Liver (tissue), 9 donors: ENCODE results near the gene MTHFD2L. TPM values are rescaled to one million over a fixed set of nuclear protein-coding genes. Genes with fewer than 3 reads are reported as not detected.

ENCODE experiments used
- DNase-seq: peaks from one replicate; pipeline ENCODE4 v3.0.0-alpha.2; 2017; ENCODE audit warnings: low spot score
- H3K27ac ChIP-seq, 2 donors: one replicate each; pipeline ENCODE4 v1.7.0; 2013; ENCODE audit warnings: inconsistent platforms in 2 of 2, low read length in 2 of 2, control low read depth in 1 of 2, low read depth in 1 of 2, mild to moderate bottlenecking in 1 of 2
- H3K27me3 ChIP-seq, 4 donors: one replicate each; pipeline versions ENCODE4 v1.6.1 to v1.7.0; 2013; ENCODE audit warnings: low read length in 3 of 4, inconsistent platforms in 1 of 4, mild to moderate bottlenecking in 1 of 4, moderate library complexity in 1 of 4; ENCODE audit not compliant: control insufficient read depth in 4 of 4, insufficient read depth in 4 of 4
- H3K36me3 ChIP-seq, 4 donors: one replicate each; pipeline versions ENCODE4 v1.6.1 to v1.7.0; 2013; ENCODE audit warnings: low read length in 3 of 4, mild to moderate bottlenecking in 3 of 4, low read depth in 1 of 4, moderate library complexity in 1 of 4; ENCODE audit not compliant: control insufficient read depth in 4 of 4, insufficient read depth in 3 of 4
- H3K4me1 ChIP-seq, 4 donors: one replicate each; pipeline versions ENCODE4 v1.6.1 to v1.7.0; 2013; ENCODE audit warnings: low read length in 3 of 4, mild to moderate bottlenecking in 3 of 4, moderate library complexity in 1 of 4; ENCODE audit not compliant: control insufficient read depth in 4 of 4, insufficient read depth in 4 of 4
- H3K4me3 ChIP-seq, 3 donors: one replicate each; pipeline versions ENCODE4 v1.6.1 to v1.7.0; 2013; ENCODE audit warnings: low read length in 3 of 3, control low read depth in 1 of 3, low read depth in 1 of 3, mild to moderate bottlenecking in 1 of 3
- H3K9ac ChIP-seq, 2 donors: one replicate each; pipeline ENCODE4 v1.7.0; 2013; ENCODE audit warnings: low read length in 2 of 2, mild to moderate bottlenecking in 2 of 2, moderate library complexity in 2 of 2, control low read depth in 1 of 2, low read depth in 1 of 2
- H3K9me3 ChIP-seq, 4 donors: one replicate each; pipeline versions ENCODE4 v1.6.1 to v1.7.0; 2013; ENCODE audit warnings: low read length in 3 of 4; ENCODE audit not compliant: control insufficient read depth in 4 of 4
- EGR1 ChIP-seq, 2 donors: IDR thresholded peaks; 2 replicates each; pipeline ENCODE4 v1.6.1; 2016 to 2018; ENCODE audit warnings: antibody characterized with exemption in 2 of 2, low read depth in 2 of 2
- FOXA1 ChIP-seq: IDR thresholded peaks from 2 replicates; pipeline ENCODE4 v1.6.1; 2016; ENCODE audit warnings: antibody characterized with exemption
- FOXA2 ChIP-seq: IDR thresholded peaks from 2 replicates; pipeline ENCODE4 v1.6.1; 2016; ENCODE audit warnings: antibody characterized with exemption
- HNF4A ChIP-seq, 2 donors: conservative IDR thresholded peaks; 2 replicates each; pipeline ENCODE4 v1.6.1; 2016; ENCODE audit warnings: antibody characterized with exemption in 2 of 2, mild to moderate bottlenecking in 2 of 2
- JUND ChIP-seq, 2 donors: IDR thresholded peaks; 2 replicates each; pipeline ENCODE4 v1.6.1; 2016; ENCODE audit warnings: antibody characterized with exemption in 2 of 2
- NR2F2 ChIP-seq: IDR thresholded peaks from 2 replicates; pipeline ENCODE4 v1.6.1; 2016; ENCODE audit warnings: antibody characterized with exemption
- RAD21 ChIP-seq, 2 donors: IDR thresholded peaks; 2 replicates each; pipeline ENCODE4 v1.6.1; 2016; ENCODE audit warnings: antibody characterized with exemption in 2 of 2, mild to moderate bottlenecking in 2 of 2
- RXRA ChIP-seq, 2 donors: IDR thresholded peaks; 2 replicates each; pipeline ENCODE4 v1.6.1; 2017 to 2018; ENCODE audit warnings: antibody characterized with exemption in 2 of 2, mild to moderate bottlenecking in 1 of 2
- SP1 ChIP-seq: IDR thresholded peaks from 2 replicates; pipeline ENCODE4 v1.6.1; 2018; ENCODE audit warnings: antibody characterized with exemption, mild to moderate bottlenecking
- TAF1 ChIP-seq: conservative IDR thresholded peaks from 2 replicates; pipeline ENCODE4 v1.6.1; 2016; ENCODE audit warnings: antibody characterized with exemption, mild to moderate bottlenecking
- YY1 ChIP-seq: IDR thresholded peaks from 2 replicates; pipeline ENCODE4 v1.6.1; 2016; ENCODE audit warnings: antibody characterized with exemption, mild to moderate bottlenecking
- WGBS: extraction: QIAGEN DNeasy Blood & Tissue Kit; methylation state at CpG from one replicate; pipeline ENCODE4 v1.1.7; 2013; 5-methylcytosine and 5-hydroxymethylcytosine counted together
- polyA plus RNA-seq, 2 donors: library from polyadenylated mRNA; stranded (reverse) in 1 of 2; unstranded in 1 of 2; fragments of 200-250 nt in 1 of 2; fragments of >200 nt in 1 of 2; fragmentation: Nextera tagmentation in 1 of 2; extraction: Ambion mirVana in 1 of 2; gene quantifications; one replicate each; pipeline versions ENCODE4 v1.2.1 to v1.2.3, GENCODE V29; 2013 to 2015
- total RNA-seq, 2 donors: library from RNA; depleted of rRNA; stranded (reverse); fragments of >200 nt; gene quantifications; one replicate each; pipeline ENCODE4 v1.2.3, GENCODE V29; 2014
- TF ChIP-seq, protein P1 (sequence below): IDR thresholded peaks from 2 replicates; pipeline ENCODE4 v1.6.1; 2016; ENCODE audit warnings: antibody characterized with exemption
- TF ChIP-seq, protein P2 (sequence below): IDR thresholded peaks from 2 replicates; pipeline ENCODE4 v1.6.1; 2016; ENCODE audit warnings: antibody characterized with exemption
- TF ChIP-seq, protein P3 (sequence below): IDR thresholded peaks from 2 replicates; pipeline ENCODE4 v1.6.1; 2016; ENCODE audit warnings: antibody characterized with exemption
- TF ChIP-seq, protein P4 (sequence below): IDR thresholded peaks from 2 replicates; pipeline ENCODE4 v1.6.1; 2016; ENCODE audit warnings: antibody characterized with exemption, mild to moderate bottlenecking
- donor health status: healthy.
- donor health status: healthy.
- donor health status: healthy.
- donor health status: healthy.
- donor health status: healthy.

MTHFD2L gene
- total and polyA plus RNA-seq, 4 donors, result 7.4 to 51.5 (median 31.1) TPM

DNA sequence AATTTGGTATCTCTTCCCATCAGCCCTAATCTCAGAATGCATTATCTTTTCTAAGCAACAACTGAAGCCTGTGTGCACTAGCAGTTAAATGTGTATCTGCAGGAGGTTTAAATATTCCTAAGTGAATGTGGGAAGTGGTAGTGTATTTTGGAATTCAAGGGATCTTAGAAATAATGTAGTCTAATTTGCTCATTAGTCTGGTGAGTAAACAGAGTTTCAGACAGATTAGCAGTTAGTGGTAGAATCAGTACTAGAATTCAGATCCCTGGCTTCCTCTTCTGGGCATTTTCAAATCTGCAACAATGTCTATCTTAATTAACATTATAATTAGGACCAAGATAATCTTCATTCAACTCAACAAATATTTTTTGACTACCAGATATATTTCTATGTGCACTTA is 47.2 kb upstream of the MTHFD2L start:
- Histone ChIP-seq H3K9me3 (no peaks in the 10 kb centered on the region), H3K27ac (no peak overlapping the region), H3K4me3 (no peak overlapping the region), H3K9ac (no peak overlapping the region), H3K4me1 (peaks cover 13 to 35% (median 21%) of the 10 kb centered on the region in 4 donors), H3K27me3 (no peaks in the 10 kb centered on the region), H3K36me3 (no peaks in the 10 kb centered on the region)
- no peak for DNase-seq
- TF ChIP-seq FOXA1, result no peak

DNA sequence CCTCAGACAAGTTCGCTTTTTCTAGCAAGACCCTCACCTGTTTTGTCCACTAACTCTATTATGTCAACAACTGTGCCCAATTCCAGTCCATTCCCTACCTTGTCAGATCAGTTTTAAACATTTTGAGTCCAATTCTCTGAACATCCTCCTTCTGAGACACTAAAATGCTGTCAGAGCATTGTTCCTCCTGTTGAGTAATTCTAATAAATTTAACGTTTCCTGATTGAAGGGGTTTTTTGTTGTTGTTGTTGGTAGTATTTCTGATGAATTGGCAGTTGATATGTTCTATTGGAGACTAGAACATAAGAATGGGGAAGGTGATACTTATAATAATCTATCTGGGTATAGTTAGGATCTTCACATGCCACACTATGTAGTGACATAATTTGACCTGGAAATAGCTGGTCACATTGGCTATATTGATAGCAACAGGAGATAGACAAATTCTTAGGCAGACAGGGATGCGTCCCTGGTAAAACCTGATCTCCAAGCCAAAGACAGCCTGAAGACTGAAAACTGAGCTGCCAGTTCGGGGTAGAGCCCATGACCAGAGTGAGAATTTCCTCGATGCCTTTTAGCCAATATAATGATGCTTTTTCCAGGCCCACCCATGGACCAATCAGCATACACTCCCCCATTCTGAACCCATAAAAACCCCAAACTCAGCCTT is 46.5 kb upstream of the MTHFD2L start:
- H3K4me1 ChIP-seq, result peaks cover 9 to 33% (median 17%) of the 10 kb centered on the region in 4 donors
- DNase-seq, result no peak
- H3K9me3 ChIP-seq, result no peaks in the 10 kb centered on the region
- no peaks in the 10 kb centered on the region for H3K27me3 ChIP-seq
- no peak overlapping the region for H3K9ac ChIP-seq
- H3K4me3 ChIP-seq, result no peak overlapping the region
- H3K36me3 ChIP-seq, result no peaks in the 10 kb centered on the region
- no peak overlapping the region for H3K27ac ChIP-seq
- WGBS, result 88% methylated on average over 5 of the region's 5 CpGs
- TF ChIP-seq YY1 (no peak), SP1 (no peak), RXRA (IDR thresholded peaks at IDR 0.05) (no peak), TAF1 (no peak), HNF4A (conservative IDR thresholded peaks at IDR 0.05) (no peak), JUND (IDR thresholded peaks at IDR 0.05) (no peak), EGR1 (IDR thresholded peaks at IDR 0.05; ENCODE audit: low read depth in 2 of 2) (no peak), FOXA1 (no peak), FOXA2 (no peak), RAD21 (IDR thresholded peaks at IDR 0.05) (no peak), NR2F2 (no peak)
- TF ChIP-seq, protein P1, sequence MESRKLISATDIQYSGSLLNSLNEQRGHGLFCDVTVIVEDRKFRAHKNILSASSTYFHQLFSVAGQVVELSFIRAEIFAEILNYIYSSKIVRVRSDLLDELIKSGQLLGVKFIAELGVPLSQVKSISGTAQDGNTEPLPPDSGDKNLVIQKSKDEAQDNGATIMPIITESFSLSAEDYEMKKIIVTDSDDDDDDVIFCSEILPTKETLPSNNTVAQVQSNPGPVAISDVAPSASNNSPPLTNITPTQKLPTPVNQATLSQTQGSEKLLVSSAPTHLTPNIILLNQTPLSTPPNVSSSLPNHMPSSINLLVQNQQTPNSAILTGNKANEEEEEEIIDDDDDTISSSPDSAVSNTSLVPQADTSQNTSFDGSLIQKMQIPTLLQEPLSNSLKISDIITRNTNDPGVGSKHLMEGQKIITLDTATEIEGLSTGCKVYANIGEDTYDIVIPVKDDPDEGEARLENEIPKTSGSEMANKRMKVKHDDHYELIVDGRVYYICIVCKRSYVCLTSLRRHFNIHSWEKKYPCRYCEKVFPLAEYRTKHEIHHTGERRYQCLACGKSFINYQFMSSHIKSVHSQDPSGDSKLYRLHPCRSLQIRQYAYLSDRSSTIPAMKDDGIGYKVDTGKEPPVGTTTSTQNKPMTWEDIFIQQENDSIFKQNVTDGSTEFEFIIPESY, result no peak
- TF ChIP-seq, protein P2, sequence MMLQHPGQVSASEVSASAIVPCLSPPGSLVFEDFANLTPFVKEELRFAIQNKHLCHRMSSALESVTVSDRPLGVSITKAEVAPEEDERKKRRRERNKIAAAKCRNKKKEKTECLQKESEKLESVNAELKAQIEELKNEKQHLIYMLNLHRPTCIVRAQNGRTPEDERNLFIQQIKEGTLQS, result no peak
- TF ChIP-seq, protein P3, sequence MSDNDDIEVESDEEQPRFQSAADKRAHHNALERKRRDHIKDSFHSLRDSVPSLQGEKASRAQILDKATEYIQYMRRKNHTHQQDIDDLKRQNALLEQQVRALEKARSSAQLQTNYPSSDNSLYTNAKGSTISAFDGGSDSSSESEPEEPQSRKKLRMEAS, result no peak
- TF ChIP-seq, protein P4, sequence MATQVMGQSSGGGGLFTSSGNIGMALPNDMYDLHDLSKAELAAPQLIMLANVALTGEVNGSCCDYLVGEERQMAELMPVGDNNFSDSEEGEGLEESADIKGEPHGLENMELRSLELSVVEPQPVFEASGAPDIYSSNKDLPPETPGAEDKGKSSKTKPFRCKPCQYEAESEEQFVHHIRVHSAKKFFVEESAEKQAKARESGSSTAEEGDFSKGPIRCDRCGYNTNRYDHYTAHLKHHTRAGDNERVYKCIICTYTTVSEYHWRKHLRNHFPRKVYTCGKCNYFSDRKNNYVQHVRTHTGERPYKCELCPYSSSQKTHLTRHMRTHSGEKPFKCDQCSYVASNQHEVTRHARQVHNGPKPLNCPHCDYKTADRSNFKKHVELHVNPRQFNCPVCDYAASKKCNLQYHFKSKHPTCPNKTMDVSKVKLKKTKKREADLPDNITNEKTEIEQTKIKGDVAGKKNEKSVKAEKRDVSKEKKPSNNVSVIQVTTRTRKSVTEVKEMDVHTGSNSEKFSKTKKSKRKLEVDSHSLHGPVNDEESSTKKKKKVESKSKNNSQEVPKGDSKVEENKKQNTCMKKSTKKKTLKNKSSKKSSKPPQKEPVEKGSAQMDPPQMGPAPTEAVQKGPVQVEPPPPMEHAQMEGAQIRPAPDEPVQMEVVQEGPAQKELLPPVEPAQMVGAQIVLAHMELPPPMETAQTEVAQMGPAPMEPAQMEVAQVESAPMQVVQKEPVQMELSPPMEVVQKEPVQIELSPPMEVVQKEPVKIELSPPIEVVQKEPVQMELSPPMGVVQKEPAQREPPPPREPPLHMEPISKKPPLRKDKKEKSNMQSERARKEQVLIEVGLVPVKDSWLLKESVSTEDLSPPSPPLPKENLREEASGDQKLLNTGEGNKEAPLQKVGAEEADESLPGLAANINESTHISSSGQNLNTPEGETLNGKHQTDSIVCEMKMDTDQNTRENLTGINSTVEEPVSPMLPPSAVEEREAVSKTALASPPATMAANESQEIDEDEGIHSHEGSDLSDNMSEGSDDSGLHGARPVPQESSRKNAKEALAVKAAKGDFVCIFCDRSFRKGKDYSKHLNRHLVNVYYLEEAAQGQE, result no peak
